Panc1 (cell line): ENCODE measurements around the gene MDC1. TPM values are rescaled to one million over a fixed set of nuclear protein-coding genes. Genes with fewer than 3 reads are reported as not detected.

Experiments
- ATAC-seq: fragments of 200-7000 bp; cut with Tn5 transposase; 2 replicates; pipeline ENCODE4 v1.9.1; 2020; ENCODE audit warnings: mild to moderate bottlenecking, moderate library complexity
- BruUV-seq: library from RNA; stranded (reverse); fragments of 400-500 nt; replicated peaks from 2 replicates; lab custom pipeline; 2021; lab: Mats Ljungman, UMichigan
- CTCF ChIA-PET: fragments of 300-600 bp; sonication (Branson Sonifier 250); formaldehyde crosslinking; loops from one replicate; lab custom pipeline; 2022; ENCODE audit warnings: antibody characterized with exemption; lab: Charles Lee
- POLR2A ChIA-PET: fragments of 300-600 bp; sonication (Branson Sonifier 250); formaldehyde crosslinking; loops from one replicate; lab custom pipeline; 2022; ENCODE audit warnings: antibody characterized with exemption; lab: Charles Lee
- DNase-seq: peaks from one replicate; pipeline ENCODE4 v3.0.0-alpha.2; 2010; ENCODE audit warnings: low read depth, low spot score
- H3K27ac ChIP-seq: 2 replicates; pipeline ENCODE4 v1.5.1; 2011; ENCODE audit warnings: mild to moderate bottlenecking, low read length, inconsistent platforms
- H3K27me3 ChIP-seq: fragments of 200-500 bp; sonication (Bioruptor generic); 2 replicates; pipeline ENCODE4 v1.6.0; 2014; ENCODE audit warnings: low read length, inconsistent platforms; ENCODE audit not compliant: control insufficient read depth, insufficient read depth
- H3K36me3 ChIP-seq: fragments of 200-500 bp; sonication (Bioruptor generic); 2 replicates; pipeline ENCODE4 v1.5.1; 2014; ENCODE audit warnings: inconsistent platforms, mild to moderate bottlenecking, low read length, moderate library complexity; ENCODE audit not compliant: control insufficient read depth, insufficient read depth
- H3K4me1 ChIP-seq: 2 replicates; pipeline ENCODE4 v1.5.1; 2011; ENCODE audit warnings: inconsistent platforms, mild to moderate bottlenecking, low read length, moderate library complexity; ENCODE audit not compliant: control insufficient read depth, insufficient read depth
- H3K4me3 ChIP-seq, 2 experiments: 2 replicates each; pipeline ENCODE4 v1.5.1; 2011 to 2012; ENCODE audit warnings: low read depth in 2 of 2, low read length in 2 of 2, mild to moderate bottlenecking in 2 of 2, inconsistent platforms in 1 of 2, moderate library complexity in 1 of 2
- H3K9me3 ChIP-seq: fragments of 200-500 bp; sonication (Bioruptor generic); 2 replicates; pipeline ENCODE4 v1.5.1; 2014; ENCODE audit warnings: low read depth, mild to moderate bottlenecking, inconsistent platforms, low read length, moderate library complexity; ENCODE audit not compliant: control insufficient read depth, insufficient read depth
- POLR2AphosphoS5 ChIP-seq: IDR thresholded peaks from 2 replicates; pipeline ENCODE4 v1.6.1; 2012; ENCODE audit warnings: mild to moderate bottlenecking, low read depth, low read length, moderate library complexity
- SIN3A ChIP-seq: IDR thresholded peaks from 2 replicates; pipeline ENCODE4 v1.6.1; 2012; ENCODE audit warnings: low read depth, mild to moderate bottlenecking, low read length, moderate library complexity, borderline replicate concordance; ENCODE audit not compliant: insufficient read depth
- TCF7L2 ChIP-seq: IDR thresholded peaks from 2 replicates; pipeline ENCODE4 v1.6.1; 2011; ENCODE audit warnings: mild to moderate bottlenecking, low read depth, low read length, inconsistent platforms
- in situ Hi-C: cut with HindIII; loops from 2 replicates; pipeline ENCODE4 v1.10.0; 2016; ENCODE audit warnings: low sequenced_read_pairs, low pct_unique_long_range_greater_than_20kb
- intact Hi-C: fragments of 100-400 bp; cut with micrococcal nuclease; formaldehyde crosslinking; loops from one replicate; pipeline ENCODE4 v1.10.0; 2022; ENCODE audit not compliant: unreplicated experiment
- total RNA-seq: library from RNA; stranded (reverse); gene quantifications from one replicate; pipeline ENCODE4 v1.2.1, GENCODE V29; 2021; ENCODE audit not compliant: unreplicated experiment
- TF ChIP-seq, protein P1 (sequence below): fragments of 450-650 bp; IDR thresholded peaks from 2 replicates; pipeline ENCODE4 v1.5.1; 2017; ENCODE audit warnings: mild to moderate bottlenecking
- TF ChIP-seq, protein P2 (sequence below), 2 experiments: IDR thresholded peaks; 2 replicates each; pipeline ENCODE4 v1.6.1; 2011 to 2012; ENCODE audit warnings: low read depth in 2 of 2, control low read depth in 1 of 2, low read length in 1 of 2, mild to moderate bottlenecking in 1 of 2, moderate library complexity in 1 of 2; ENCODE audit not compliant: insufficient read depth in 1 of 2

The MDC1 gene
- total RNA-seq, 1 experiment from 2014 or later, result 68.6 TPM

DNA sequence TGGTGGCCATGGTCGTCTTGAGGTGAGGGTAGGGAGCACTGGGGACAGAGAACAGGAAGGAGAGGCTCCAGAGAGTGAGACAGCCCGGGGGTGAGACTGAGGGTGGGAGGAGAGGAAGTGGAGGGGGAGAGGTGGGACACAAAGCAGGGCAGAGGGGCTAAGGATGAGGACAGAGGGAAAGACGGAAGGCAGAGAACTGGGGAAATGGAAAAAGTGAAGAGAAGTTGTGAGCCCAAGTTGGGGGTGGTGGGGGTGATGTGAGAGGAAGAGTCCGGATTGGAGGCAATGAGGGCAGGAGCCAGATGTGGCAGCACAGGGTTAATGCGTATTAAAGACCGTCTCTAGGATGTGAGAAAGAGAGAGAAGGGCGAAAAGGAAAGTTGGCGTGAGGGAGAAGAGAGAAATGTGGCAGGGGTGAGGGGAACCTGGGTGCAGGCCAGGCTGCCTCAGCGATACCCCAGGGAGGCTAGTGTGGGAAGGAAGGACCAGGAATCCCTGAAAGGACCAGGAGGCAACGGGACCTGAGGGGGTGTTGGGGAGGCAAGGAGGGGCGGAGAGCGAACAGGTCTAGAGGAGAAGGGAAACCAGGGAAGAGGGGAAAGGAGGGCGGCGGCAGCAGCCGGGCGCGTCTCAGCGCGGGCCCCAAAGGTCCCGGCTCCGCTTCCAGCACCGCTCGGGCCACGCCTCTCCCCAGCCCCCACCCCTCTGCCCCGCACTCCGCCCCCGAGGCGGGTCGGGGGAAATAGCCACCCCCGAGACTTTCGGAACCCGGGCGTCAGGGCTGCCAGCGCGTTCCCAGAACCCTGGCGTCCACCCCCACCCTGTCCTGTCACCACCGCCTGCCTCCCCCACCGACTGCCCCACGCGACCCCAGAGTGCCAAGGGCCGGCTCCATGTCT lies 30.8 kb downstream of the MDC1 start, which contains the start of gene PPP1R18:
TSS of gene PPP1R18 (minus strand) at position 637 of the 899 bp plus-strand sequence. CDS start at position 10, 627 bp downstream.
- Histone ChIP-seq H3K4me1 (peaks cover 38% of the 10 kb centered on the region), H3K9me3 (no peaks in the 10 kb centered on the region), H3K27me3 (no peaks in the 10 kb centered on the region), H3K4me3 (peak within 1 kb of the TSS; percentile 85 to 96), H3K36me3 (no peaks in the 10 kb centered on the region), H3K27ac (peak within 1 kb of the TSS; percentile 94)
- CTCF ChIA-PET, result no interaction called here
- intact Hi-C loops (no loop called here), in situ Hi-C loops (no loop called here)
- TF ChIP-seq, protein P1, sequence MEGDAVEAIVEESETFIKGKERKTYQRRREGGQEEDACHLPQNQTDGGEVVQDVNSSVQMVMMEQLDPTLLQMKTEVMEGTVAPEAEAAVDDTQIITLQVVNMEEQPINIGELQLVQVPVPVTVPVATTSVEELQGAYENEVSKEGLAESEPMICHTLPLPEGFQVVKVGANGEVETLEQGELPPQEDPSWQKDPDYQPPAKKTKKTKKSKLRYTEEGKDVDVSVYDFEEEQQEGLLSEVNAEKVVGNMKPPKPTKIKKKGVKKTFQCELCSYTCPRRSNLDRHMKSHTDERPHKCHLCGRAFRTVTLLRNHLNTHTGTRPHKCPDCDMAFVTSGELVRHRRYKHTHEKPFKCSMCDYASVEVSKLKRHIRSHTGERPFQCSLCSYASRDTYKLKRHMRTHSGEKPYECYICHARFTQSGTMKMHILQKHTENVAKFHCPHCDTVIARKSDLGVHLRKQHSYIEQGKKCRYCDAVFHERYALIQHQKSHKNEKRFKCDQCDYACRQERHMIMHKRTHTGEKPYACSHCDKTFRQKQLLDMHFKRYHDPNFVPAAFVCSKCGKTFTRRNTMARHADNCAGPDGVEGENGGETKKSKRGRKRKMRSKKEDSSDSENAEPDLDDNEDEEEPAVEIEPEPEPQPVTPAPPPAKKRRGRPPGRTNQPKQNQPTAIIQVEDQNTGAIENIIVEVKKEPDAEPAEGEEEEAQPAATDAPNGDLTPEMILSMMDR, result no peak
- TF ChIP-seq POLR2AphosphoS5 (peak; percentile 22; the same call in 1 of the 2 replicates), SIN3A (no peak; the same call in 1 of the 2 replicates), TCF7L2 (no peak)
- TF ChIP-seq, protein P2, sequence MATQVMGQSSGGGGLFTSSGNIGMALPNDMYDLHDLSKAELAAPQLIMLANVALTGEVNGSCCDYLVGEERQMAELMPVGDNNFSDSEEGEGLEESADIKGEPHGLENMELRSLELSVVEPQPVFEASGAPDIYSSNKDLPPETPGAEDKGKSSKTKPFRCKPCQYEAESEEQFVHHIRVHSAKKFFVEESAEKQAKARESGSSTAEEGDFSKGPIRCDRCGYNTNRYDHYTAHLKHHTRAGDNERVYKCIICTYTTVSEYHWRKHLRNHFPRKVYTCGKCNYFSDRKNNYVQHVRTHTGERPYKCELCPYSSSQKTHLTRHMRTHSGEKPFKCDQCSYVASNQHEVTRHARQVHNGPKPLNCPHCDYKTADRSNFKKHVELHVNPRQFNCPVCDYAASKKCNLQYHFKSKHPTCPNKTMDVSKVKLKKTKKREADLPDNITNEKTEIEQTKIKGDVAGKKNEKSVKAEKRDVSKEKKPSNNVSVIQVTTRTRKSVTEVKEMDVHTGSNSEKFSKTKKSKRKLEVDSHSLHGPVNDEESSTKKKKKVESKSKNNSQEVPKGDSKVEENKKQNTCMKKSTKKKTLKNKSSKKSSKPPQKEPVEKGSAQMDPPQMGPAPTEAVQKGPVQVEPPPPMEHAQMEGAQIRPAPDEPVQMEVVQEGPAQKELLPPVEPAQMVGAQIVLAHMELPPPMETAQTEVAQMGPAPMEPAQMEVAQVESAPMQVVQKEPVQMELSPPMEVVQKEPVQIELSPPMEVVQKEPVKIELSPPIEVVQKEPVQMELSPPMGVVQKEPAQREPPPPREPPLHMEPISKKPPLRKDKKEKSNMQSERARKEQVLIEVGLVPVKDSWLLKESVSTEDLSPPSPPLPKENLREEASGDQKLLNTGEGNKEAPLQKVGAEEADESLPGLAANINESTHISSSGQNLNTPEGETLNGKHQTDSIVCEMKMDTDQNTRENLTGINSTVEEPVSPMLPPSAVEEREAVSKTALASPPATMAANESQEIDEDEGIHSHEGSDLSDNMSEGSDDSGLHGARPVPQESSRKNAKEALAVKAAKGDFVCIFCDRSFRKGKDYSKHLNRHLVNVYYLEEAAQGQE (IDR thresholded peaks at IDR 0.05; ENCODE audit: insufficient read depth in 1 of 2, low read depth in 2 of 2, low read length in 1 of 2), result no peak
- POLR2A ChIA-PET, result no interaction called here
- no TSS peak for BruUV-seq
- ATAC-seq (peak; percentile 49), DNase-seq (no peak)

DNA sequence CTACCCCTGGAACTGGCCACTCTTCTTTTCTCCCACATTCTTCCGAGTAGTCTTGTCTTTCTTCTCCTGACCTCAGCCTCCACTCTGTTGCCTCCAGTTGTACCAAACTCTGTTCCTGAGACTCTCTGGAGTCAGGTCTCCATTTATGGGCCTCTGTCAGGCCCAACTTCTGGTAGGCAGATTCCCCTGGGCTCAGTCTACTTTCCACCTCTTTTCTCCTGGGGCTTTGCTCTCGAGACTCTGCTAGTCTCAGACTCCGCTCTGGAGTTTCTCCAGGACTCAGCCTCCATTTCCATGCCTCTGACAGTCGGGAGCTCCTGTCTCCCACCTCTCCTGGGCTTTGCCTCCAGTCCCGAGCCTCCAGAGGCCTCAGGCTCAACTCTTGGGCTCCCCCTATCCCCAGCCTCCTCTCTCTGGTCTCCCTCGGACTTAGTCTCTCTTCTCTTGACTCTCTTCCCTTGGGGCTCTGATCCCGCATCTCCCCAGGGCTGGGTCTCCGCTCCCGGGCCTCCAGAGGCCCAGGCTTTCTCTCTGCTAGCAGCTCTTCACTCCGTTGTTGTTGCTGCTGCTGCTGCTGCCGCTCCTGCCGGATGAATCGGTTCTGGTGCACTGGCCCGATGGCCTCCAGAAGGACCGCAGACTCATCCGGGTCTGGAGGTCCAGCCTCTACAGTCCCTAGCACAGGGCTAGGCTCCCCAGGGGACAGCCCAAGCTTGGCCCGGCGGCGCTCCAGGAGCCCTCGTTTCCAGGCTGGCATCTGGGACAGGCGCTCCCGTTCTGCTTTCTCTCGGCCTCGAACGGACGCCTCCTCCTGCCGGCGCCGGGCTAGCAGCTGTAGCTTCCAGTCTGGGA lies 31.7 kb downstream of the MDC1 start:
- peak overlapping the region; percentile 85 to 96 for H3K4me3 ChIP-seq
- in situ Hi-C loops, result no loop called here
- TF ChIP-seq SIN3A, result no peak
- TF ChIP-seq, protein P1, result peak; percentile 69
- peak overlapping the region; percentile 94 for H3K27ac ChIP-seq
- H3K9me3 ChIP-seq, result no peaks in the 10 kb centered on the region
- intact Hi-C loops, result no loop called here
- BruUV-seq, result TSS peak; percentile 71
- ChIA-PET POLR2A (no interaction called here), CTCF (no interaction called here)
- peaks cover 38% of the 10 kb centered on the region for H3K4me1 ChIP-seq
- no peaks in the 10 kb centered on the region for H3K27me3 ChIP-seq
- no peaks in the 10 kb centered on the region for H3K36me3 ChIP-seq
- ATAC-seq (no peak), DNase-seq (no peak)
